OCI-LY7 (cell line): Measurements from ENCODE around the gene KCNIP1.

Source experiments
- CTCF ChIP-seq: fragments of 200-600 bp; sonication (generic); conservative IDR thresholded peaks from 2 replicates; pipeline ENCODE4 v1.5.1; 2014; ENCODE audit warnings: mild to moderate bottlenecking, antibody characterized with exemption, low read length, moderate library complexity, mixed read lengths
- EZH2phosphoT487 ChIP-seq: fragments of 200-600 bp; sonication (generic); IDR thresholded peaks from 2 replicates; pipeline ENCODE4 v1.6.1; 2018; ENCODE audit warnings: low read depth, borderline replicate concordance, mild to moderate bottlenecking, mixed run types, antibody characterized with exemption, low read length, moderate library complexity, mixed read lengths

- TF ChIP-seq CTCF (no peak), EZH2phosphoT487 (no peak)
Measured at GRCh38 chr5:170466553-170466952, 37.3 kb upstream of the KCNIP1 start.
